GM21619 (cell line): ENCODE measurements around the gene TTBK1.

ENCODE experiments used
- ATAC-seq: cut with Tn5 transposase; IDR thresholded peaks from one replicate; pipeline ENCODE4 v1.9.1; 2021; ENCODE audit not compliant: unreplicated experiment

The TTBK1 gene

DNA sequence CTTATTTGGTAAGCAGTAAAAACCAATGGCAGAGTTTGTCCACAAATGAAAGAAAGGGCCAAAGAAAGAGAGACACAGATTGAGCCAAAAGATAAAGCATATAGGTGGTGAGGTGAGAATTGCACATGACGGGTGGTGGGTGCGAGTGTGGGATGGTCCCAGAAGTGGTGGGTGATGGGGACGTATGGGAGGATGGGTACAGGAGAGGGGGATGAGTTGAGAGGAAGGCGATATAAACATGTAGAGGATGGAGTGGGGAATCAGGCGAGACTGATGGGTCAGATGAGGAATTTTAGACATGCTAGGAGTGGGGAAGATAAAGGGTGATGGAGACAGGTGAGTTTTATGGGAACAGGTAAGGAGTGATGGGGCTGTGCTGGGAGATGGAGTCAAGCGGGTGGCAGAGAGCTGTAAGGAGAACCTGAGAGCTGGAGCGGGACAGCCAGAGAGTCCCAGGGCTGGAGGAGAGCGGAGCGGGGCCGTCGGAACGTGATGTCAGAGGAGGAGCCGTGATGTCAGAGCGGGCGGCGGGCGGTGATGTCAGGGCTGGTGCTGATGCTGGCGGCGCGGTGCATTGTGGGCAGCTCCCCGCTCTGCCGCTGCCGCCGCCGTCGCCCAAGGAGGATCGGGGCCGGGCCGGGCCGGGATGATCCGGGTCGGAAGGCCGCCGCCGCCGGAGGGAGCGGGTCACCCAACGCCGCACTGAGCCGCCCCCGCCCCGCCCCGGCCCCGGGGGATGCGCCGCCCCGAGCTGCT lies at the start of gene TTBK1:
Gene TTBK1 (plus strand): TSS at position 574 of the 756 bp plus-strand sequence. CDS start 3,180 bp downstream, outside the sequence.
- ATAC-seq = no peak

DNA sequence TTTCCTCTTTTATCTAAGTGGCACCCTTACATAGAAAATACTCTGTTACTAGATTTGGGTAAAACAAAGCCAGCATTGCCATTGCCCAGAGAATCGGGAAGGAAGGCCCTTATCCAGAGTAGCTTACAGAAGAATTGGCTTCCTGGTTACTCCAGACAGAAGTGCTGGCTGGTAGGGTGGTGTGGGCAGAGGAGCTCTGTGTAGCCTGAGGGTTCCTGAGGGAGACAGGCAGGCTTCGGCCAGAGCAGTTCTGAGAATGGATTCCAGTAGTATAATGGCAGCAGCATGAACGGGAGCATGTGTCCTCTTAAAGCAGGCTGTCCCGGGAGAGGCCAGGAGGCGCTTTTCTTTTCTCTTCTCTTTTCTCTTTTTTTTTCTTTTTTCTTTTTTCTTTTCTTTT lies 49.4 kb upstream of the TTBK1 start:
- no peak for ATAC-seq

DNA sequence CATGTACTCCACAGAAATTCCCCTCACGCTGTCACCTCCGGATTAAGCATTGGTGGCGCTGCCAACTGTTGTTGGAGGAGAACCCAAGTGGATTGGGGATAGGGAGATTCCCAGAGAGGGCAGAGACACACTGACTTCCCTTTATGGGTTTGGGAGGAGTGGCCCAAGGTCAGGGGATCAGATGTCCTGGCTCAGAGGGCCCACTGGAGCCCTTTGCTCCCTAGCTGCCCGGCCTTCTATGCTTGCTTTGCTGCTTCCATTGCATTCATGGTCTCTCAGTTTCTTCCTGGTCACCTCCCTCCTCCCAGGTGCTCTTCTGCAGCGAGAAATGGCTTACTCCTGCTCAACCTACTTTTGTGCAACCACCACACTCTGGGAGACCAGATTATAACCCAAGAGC lies 46.9 kb upstream of the TTBK1 start:
- no peak for ATAC-seq

DNA sequence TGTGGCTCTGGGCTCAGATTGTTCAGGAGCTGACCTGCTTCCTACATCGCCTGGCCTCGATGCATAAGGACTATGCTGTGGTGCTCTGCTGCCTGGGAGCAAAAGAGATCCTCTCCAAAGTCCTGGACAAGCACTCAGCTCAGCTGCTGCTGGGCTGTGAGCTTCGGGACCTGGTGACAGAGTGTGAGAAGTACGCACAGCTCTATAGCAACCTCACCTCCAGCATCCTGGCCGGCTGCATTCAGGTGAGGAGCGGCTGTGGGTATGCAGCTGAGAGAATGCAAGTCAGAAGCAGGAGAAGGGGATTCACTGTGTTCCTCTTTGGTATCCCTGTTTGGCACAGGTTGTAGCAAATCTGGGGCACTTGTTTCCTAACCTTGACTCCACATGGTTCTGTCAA lies 43.4 kb upstream of the TTBK1 start:
- ATAC-seq = no peak

DNA sequence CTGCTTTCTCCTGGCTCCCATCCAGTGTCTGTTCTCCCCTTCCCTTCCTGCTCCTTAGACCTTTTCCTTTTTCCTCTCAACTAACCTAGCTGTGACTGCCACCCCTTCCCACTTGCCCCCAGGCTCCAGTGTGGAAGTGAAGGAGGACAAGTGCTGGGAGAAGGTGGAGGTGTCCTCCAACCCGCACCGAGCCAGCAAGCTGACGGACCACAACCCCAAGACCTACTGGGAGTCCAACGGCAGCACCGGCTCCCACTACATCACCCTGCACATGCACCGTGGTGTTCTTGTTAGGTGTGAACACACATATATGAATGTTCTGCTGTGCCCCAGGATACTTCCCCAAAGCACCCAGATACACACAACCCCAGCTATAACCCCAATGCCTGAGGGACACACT lies 42.7 kb upstream of the TTBK1 start:
- ATAC-seq = no peak

DNA sequence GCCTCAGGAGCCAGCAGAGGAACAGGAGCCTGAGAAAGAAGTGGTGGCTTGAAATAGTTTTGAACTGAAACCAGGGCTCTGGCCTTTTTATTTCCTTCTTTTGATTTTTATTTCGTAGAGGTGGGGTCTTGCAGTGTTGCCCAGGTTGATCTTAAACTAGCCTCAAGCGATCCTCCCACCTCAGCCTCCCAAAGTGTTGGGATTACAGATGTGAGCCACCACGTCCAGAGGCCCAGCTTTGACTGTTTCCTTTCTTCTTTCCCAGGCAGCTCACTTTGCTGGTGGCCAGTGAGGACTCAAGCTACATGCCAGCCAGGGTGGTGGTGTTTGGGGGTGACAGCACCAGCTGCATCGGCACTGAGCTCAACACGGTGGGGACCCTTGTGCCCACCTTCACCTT lies 40.8 kb upstream of the TTBK1 start:
- no peak for ATAC-seq

DNA sequence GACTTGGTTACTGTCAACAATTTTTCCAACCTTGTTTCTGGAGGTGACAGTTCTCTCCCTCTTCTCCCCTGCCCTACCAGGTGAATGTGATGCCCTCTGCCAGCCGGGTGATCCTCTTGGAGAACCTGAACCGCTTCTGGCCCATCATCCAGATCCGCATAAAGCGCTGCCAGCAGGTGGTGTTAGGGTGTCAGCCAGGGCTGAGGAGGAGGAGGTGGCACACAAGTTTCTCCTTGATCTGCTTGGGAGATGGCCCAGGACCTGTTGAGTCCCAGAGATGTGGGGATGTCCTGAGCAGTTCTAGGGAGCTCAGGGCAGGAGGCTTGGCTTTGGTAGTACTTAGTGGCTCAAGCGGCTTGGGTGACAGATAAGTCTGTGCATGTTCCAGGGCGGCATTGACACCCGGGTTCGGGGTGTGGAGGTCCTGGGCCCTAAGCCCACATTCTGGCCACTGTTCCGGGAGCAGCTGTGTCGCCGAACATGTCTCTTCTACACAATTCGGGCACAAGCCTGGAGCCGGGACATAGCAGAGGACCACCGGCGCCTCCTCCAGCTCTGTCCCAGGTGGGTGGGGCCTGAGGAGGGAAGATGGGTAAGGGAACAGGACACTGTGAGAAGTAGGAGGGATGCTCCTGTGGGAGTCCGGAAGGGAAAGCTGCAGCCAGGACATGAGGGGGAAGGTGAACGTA lies 40.1 kb upstream of the TTBK1 start:
- ATAC-seq = no peak

DNA sequence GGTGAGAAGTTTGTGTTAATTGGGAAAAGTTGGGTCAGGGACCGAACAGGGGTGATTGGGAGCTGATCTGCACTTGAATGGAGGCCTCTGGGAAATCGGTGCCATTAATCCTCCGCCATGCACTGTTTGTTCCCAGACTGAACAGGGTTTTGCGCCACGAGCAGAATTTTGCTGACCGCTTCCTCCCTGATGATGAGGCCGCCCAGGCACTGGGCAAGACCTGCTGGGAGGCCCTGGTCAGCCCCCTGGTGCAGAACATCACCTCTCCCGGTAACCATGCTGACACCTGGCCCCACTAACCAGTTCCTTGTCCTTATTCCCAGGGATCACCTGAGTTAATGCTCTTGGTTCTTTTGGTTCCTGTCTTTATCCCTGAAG lies 39.6 kb upstream of the TTBK1 start:
- no peak for ATAC-seq

DNA sequence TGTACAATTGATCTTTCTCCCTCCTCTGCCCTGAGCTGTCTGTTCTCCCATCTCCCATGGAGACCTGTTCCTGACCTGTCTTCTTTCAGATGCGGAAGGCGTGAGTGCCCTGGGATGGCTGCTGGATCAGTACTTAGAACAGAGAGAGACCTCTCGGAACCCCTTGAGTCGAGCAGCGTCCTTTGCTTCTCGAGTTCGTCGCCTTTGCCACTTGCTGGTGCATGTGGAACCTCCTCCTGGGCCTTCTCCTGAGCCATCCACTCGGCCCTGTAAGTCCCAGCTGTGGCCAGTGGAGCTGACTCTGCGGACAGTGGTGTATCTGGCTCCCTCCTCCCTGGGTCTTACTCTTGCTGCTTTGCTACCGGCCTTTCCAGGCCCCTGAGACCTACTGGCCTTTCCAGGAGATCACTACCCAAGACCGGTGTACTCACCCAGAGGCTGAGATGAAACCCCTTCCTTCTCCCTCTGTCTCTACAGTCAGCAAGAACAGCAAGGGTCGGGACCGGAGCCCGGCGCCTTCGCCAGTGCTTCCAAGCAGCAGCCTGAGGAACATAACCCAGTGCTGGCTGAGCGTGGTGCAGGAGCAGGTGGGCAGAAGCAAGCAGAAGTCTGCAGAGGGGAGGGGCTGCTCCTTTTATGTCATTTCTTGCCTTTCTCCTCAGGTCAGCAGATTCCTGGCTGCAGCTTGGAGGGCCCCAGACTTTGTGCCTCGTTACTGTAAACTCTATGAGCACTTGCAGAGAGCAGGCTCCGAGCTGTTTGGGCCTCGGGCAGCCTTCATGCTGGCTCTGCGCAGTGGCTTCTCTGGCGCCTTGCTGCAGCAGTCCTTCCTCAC lies 38.8 kb upstream of the TTBK1 start:
- ATAC-seq = no peak

DNA sequence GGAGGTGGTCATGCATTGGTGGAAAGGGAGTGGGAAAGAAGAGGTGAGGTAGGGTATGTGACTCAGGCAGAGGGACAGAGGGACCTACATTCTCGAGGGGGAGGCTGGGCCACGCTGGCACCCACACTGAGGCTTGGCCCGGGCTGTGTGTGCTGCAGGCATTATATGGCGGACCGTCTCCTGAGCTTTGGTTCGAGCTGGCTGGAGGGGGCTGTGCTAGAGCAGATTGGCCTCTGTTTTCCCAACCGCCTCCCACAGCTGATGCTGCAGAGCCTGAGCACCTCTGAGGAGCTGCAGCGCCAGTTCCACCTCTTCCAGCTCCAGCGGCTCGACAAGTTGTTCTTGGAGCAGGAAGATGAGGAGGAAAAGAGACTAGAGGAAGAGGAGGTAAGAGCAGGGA lies 37.4 kb upstream of the TTBK1 start:
- no peak for ATAC-seq

DNA sequence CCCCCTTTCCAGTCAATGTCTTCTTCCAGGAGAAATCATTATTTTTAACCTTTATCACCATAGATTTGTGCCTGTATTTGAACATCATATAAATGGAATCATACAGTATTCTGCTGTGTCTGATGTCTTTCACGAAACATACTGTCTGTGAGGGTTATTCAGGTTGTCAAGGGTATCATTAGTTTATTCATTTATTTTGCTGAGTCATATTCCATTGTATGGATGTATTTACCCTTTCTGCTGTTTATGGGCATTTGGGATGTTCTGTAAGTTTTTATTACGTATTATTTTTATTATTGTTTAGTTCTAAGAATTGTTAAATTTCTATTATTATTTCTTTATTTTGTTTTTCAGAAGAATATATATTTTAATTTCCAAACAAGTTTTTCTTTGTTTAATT lies 36.0 kb upstream of the TTBK1 start:
- no peak for ATAC-seq

DNA sequence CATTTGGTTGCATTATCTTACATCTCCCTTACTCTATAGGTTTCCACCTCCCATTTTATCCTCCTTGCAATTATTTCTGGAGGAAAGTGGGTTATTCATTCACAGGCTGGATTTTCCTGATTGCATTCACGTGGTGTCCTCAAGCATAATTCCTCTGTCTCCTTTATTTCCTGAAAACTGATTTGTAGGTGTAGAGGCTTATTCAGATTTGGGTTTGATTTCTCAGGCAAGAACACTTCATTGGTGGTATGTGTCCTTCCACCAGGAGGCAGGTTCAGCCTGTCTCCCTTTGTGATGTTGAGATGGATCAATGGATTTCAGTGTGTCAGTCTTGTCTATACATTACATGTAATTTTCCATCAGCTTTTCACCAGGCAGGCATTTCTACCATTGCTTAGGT lies 31.3 kb upstream of the TTBK1 start:
- no peak for ATAC-seq

DNA sequence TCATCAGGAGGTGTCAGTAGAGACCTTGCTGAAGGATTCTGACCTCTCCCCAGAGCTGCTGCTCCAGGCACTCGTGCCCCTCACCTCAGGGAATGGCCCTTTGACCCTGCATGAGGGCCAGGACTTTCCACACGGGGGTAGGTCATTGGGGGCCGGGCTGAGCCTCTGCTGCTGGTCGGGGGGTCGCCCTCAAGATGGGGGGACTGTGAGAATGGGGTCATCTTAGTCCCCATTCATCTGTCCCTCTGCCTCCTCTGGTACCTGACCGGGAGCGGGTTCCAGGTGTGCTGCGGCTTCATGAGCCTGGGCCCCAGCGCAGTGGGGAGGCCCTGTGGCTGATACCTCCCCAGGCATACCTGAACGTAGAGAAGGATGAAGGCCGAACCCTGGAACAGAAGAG lies 29.9 kb upstream of the TTBK1 start:
- ATAC-seq = no peak

DNA sequence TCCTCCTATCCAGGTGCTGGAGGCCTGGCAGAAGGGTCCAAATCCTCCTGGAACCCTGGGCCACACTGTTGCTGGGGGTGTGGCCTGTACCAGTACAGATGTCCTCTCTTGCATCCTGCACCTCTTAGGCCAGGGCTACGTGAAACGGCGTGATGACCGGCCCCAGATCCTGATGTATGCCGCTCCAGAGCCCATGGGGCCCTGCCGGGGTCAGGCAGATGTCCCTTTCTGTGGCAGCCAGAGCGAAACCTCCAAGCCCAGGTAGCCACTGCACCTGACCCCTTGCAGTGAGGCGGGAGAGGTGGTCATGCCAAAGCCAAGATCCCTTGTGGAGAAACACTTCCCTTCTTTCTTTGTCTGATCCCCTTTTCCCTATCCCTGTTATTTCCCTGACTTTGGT lies 28.2 kb upstream of the TTBK1 start:
- no peak for ATAC-seq

DNA sequence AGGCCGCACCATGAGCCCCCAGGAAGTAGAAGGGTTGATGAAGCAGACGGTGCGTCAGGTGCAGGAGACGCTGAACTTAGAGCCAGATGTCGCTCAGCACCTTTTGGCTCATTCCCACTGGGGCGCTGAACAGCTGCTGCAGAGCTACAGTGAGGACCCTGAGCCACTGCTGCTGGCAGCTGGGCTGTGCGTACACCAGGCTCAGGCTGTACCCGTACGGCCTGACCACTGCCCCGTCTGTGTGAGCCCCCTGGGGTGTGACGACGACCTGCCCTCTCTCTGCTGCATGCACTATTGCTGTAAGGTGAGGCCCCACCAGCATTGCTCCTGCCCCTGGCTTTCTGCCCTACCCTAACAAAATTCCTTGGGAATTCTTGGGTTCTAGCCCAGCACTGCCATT lies 27.1 kb upstream of the TTBK1 start:
- ATAC-seq = no peak

DNA sequence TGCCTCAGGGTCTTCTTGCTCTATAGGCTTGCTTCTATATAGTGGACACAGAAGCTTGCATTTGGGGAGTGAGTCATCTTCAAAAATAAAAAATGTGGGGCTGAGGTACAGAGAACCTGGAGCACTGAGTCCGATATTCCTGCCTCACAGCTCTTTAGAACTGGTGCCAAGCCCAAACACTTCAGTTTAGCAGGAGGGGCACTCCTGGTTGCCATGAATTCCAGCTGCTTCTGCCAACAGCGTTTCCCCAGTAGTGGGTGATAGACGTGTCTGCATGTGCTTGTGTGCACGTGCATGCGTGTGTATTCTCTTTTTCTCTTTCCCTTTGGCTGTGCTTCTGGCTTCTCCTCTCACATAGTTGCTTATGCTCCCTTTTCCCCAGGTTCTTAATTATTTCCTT lies 25.9 kb upstream of the TTBK1 start:
- ATAC-seq = no peak

DNA sequence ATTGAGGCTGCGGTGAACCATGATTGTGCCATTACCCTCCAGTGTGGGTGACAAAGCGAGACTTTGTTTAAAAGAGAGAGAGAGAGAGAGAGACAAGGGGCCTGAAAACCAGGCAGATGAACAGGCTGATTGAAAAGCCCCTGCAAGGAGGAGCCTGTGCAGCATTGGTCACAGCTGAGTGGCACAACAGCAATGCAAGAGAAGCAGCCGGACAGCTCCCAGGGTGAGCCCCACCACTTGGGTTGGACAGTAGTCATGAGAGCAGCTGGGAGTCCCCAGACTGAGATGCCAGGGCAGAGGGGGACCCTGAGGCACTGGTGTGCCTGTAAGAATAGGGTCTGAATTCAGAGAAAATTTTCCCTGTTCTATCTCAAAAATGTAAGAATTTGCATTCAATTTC lies 24.2 kb upstream of the TTBK1 start:
- no peak for ATAC-seq

DNA sequence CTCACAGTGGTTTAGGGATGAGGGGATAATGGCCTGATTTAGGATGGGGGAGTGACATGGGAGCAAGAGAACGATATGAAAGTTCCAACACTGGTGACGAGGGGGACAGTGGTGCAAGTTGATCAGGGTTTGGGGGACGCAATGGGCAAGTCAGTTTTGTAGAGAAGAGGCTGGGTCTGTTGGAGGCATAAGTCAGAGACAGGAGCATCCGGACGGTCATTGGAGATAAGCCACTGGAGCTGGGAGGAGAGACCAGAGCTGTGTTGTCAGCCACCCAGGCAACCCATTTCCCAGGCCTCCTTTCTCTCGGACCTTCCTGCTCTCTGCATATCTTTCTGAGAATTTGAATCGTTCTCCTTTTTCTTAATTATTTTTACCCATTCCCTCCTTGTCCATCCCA lies 23.5 kb upstream of the TTBK1 start:
- no peak for ATAC-seq

DNA sequence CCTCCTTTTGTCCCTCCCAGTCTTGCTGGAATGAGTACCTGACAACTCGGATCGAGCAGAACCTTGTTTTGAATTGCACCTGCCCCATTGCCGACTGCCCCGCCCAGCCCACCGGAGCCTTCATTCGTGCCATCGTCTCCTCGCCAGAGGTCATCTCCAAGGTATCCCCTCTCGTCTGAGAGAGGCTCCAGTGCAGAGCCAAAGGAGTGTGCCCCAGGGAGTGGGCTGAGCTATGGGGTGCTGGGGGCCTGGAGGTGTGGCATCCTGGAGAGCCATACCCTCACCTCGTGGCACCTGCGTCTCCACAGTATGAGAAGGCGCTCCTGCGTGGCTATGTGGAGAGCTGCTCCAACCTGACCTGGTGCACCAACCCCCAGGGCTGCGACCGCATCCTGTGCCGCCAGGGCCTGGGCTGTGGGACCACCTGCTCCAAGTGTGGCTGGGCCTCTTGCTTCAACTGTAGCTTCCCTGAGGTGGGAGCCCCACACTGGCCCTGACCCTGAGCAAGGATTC lies 22.8 kb upstream of the TTBK1 start:
- no peak for ATAC-seq

DNA sequence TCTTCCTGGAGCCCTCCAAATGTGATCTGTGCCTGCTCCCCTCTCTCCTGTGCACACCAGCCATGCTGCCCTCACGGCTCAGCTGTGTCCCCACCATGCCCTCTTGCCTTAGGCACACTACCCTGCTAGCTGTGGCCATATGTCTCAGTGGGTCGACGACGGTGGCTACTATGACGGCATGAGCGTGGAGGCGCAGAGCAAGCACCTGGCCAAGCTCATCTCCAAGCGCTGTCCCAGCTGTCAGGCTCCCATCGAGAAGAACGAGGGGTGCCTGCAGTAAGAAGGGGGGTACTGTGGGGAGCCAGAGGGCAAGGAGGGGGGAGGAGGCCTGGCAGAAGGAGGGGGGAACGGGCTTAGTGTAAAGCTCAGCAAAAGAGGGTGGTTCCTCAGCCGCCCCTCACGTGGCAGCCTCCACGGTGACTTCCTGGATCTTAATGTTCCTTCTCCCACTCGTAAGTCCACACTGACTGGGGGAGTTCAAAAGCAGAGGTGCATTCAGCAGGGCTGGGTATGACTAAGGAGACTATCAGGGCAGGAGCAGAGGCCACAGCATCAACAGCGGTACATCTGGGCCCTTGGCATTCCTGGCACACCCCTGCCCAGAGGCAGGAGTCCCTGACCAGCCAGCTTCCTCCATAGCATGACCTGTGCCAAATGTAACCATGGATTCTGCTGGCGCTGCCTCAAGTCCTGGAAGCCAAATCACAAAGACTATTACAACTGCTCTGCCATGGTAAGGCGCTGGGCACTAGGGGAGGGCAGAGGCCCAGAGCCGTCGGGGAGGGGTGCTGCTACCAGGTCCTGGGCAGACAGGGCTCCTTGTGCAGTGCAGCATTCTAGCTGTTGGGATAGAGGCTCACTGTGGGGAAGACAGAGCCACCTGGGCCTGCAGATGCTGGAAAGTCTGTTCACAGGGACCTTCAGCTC lies 22.0 kb upstream of the TTBK1 start:
- no peak for ATAC-seq
